GM12875 (cell line): ENCODE results near the gene STXBP1.
"Not testable (repeated sequence)": the region's sequence is repeated elsewhere in the genome, so short reads cannot be mapped to it uniquely, and the experiment has no call there.

Experiments used
- H3K4me3 ChIP-seq: one replicate; pipeline ENCODE4 v1.5.1; 2011; ENCODE audit warnings: low read depth, low read length, control low read depth
- CTCF ChIP-seq: IDR thresholded peaks from 2 replicates; pipeline ENCODE4 v1.5.1; 2011; ENCODE audit warnings: low read depth, mild to moderate bottlenecking, control low read depth, inconsistent platforms, low read length, moderate library complexity, borderline replicate concordance; ENCODE audit not compliant: insufficient read depth

The STXBP1 gene

DNA sequence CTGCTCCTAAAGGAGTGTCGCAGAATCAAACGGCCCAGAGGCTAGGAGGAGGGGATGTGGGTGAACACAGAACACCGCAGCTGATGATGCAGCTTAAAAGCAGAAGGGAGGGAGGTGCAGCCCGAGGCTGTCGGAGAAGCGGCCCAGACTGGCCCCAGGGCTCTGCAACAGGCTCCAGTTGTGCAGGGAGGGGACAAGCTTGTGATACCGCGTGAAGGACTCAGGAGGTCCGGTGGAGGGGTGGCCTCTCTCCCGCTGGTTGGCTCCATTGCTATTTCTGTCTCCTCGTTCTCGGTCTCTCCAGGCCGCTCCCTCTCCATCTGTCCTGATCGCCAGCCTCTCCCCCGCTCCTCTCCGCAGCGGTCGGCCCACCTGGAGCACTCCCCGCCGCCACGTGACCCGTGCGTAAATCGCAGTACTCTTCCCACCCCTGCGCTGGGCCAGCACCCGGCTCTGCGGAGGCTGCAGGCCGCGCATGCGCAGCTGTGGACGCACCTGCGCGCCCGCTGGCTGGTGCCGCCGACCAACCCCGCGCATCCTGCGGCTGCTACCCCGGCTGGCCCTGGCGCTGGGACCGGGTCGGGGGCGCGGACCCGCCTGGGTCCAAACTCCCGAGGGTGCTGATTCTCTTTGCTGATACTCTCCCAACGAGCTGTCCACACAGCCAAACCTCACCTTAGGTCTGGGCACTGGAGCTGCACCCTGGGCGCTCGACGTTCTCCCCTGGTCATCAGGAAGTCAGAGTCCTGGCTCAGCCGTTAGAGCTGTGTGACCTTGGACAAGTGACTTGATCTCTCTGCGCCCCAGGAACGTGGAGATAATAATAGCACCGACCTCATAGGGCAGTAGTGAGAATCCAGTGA lies 3.7 kb upstream of the STXBP1 start:
- TF ChIP-seq CTCF, result no peak
- H3K4me3 ChIP-seq, result no peak overlapping the region

DNA sequence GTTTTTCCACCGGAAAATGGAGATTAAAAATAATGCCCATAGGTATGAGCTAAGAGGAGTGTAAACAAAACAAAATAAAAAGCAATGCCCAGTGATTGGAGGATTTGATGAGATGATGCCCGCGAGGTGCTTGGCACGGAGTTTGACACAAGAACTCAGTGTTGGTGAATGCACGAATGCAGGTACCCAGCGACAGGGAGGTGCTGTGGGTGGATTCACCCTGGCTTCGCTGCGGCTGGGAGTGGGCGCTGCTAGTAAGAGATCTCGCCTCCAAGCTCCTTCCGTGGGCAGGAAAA lies 526 bp upstream of the STXBP1 start:
- TF ChIP-seq CTCF, result no peak

DNA sequence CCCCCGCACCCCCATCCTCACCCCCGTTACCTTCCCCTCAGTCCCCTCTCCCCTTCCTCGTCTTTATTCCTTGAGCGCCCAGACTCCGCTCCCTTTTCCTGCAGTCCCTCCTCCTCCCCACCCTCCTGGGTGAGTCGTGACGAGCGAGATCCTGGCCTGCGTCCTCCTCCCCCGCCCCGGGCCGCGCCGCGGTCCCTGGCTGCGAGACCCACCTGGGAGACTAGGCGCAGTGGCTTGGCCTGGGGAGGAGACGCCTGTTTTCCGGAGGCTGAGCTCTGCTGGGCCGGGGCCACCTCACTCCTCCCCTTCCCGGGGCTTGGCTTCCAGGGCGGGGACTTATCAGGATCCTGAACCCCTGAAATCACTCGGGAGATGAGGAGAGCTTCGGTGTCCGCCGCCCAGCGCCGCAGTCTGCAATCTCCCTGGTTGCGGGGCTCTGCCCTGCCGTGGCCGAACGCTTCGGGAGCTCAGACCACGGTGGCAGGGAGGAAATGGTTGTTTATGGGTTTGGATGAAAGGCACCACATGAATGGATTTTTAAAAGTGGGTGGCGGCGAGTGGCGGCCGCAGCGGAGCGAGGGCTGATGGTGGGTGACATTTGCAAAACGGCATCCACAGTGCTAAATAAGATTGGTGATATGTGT lies 984 bp downstream of the STXBP1 start:
- no peak for TF ChIP-seq CTCF
- H3K4me3 ChIP-seq, result no peak overlapping the region

More for the DNA sequence above, 526 bp upstream of the STXBP1 start:
- H3K4me3 ChIP-seq, result peak overlapping the region; percentile 49

- H3K4me3 ChIP-seq, result no peak overlapping the region
- no peak for TF ChIP-seq CTCF
Measured at GRCh38 chr9:127613583-127613954, 1.5 kb downstream of the STXBP1 start.

GRCh38 chr9:127614961-127615360 lies 2.9 kb downstream of the STXBP1 start:
- no peak overlapping the region for H3K4me3 ChIP-seq
- no peak for TF ChIP-seq CTCF

DNA sequence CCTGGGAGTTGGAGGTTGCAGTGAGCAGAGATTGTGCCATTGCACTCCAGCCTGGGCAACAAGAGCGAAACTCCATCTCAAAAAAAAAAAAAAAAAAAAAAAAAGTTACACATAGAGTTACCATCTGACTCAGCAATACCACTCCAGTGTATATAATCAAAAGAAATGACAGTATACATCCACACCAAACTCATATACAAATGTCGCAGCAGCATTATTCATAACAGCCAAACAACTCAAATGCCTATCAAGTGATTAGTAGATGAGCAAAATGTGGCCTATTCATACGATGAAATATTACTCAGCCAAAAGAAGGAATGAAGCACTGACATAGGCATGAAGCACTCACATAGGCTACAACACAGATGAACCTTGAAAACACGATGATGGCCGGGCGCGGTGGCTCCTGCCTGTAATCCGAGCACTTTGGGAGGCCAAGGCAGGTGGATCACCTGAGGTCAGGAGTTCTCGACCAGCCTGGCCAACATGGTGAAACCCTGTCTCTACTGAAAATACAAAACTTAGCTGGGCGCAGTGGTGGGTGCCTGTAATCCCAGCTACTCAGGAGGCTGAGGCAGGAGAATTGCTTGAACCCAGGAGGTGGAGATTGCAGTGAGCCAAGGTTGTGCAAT lies 9.4 kb downstream of the STXBP1 start:
- H3K4me3 ChIP-seq, result not testable (repeated sequence)

- TF ChIP-seq CTCF, result no peak
- H3K4me3 ChIP-seq, result no peak overlapping the region
Measured at GRCh38 chr9:127626752-127627493, 14.8 kb downstream of the STXBP1 start.
